NCI-H2171 (cell line): ENCODE measurements around the gene MYLK2.
"Not testable (repeated sequence)": the region's sequence is repeated elsewhere in the genome, so short reads cannot be mapped to it uniquely, and the experiment has no call there.

Experiments used
- DNase-seq: peaks from one replicate; lab custom pipeline; 2025; lab: John Stamatoyannopoulos, UW

Gene MYLK2

DNA sequence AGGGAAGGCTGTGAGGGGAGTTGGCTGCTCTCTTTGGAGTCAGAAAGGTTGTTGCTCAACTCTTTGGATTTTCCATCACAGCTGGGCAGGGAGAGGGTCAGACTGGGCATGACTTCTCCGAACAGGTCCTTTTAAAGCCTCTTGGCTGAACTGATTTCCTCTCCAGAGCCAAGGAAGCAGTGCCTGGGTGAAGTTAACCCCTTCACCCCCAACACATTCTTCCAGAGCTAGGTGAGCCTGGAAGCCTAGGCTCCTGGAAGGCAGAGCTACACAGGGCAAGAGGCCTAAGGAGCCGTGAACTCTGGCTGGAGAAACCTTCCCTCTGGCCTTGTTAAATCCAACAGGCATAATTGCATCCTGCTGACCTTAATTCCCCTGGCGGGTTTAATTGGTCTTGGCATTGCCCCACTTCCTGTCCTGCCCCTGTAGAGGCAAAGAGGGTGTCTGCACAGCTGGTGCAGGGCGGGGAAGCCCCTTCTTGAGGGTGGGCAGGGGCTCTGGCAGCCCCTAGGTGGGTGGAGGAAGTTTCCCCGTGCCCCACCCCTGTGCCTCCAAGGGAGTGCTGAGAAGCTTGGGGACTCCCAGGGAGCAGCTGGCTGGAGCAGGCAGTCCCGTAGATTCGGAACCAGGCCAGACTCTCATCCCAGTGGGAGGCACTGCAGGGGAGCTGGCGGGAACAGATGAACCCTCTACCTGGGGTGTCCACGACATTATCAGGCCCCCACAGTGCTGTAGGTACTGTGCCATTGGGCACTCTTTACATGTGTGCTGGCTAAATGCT, 3.6 kb upstream of the MYLK2 start:
- no peak for DNase-seq

DNA sequence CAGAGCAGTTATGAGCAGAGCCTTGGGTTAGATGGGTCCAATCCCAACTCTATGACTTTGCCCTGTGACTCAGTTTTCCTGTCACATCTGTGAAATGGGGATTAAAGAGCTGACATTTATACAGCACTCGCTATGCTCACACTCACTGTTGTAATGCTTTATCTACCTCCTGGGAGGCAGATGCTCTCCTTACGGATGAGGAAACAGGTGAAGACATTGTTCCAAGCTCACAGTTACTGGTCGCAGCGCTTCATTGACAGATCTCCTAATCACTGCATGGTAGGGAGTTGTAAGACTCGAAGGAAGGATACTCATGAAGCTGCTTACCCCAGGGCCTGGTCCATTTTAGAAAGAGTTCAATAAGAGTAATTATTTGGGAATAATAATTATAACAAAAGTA, 2.9 kb upstream of the MYLK2 start:
- peak; percentile 42 for DNase-seq

DNA sequence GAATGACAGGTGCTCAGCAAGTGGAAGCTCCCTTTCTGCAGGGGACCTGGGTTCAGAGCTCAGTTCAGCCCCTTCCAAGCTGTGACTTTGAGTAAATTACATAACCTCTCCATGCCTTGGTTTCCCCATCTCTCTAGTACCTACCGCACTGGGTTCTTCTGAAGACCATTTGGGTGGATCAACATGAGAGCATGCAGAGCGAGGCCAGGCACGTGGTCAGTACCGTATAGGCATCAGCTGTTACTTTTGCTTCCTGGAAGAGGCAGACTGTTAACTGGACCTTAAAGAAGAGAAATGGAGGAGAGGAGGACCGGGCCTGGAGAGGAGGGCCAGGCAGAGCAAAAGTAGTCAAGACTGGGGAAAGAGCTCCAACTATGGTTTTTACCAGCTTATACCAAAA, 1.7 kb upstream of the MYLK2 start:
- no peak for DNase-seq

DNA sequence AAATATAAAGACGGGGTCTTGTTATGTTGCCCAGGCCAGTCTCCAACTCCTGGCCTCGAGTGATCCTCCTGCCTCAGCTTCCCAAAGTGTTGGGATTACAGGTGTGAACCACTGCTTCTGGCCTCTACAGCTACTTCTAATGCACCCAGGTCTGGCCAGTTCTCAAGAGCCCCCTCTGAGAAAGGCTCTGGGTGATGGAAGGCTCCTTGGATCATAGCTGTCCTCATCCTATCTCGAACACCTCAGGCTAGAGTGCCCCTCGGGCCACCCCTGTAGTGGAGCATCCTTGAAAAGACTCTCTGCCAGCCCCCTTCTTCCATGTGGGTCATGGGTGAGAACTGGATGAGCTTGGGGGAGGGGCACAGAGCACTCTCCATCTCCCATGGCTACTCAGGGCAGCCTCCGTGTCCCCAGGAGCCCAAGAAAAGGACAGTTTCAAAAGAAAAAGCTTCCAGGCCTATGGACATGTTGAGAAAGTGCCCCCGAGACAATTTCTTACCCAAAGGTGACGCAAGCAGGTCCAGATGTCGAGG, 714 bp upstream of the MYLK2 start:
- no peak for DNase-seq

DNA sequence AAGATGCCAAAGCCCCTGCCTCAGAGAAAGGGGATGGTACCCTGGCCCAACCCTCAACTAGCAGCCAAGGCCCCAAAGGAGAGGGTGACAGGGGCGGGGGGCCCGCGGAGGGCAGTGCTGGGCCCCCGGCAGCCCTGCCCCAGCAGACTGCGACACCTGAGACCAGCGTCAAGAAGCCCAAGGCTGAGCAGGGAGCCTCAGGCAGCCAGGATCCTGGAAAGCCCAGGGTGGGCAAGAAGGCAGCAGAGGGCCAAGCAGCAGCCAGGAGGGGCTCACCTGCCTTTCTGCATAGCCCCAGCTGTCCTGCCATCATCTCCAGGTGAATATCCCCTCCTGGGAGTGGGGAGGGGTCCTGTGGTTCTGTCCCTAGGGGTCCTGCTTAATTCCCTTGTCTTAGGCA, 1.1 kb downstream of the MYLK2 start:
- DNase-seq: no peak

DNA sequence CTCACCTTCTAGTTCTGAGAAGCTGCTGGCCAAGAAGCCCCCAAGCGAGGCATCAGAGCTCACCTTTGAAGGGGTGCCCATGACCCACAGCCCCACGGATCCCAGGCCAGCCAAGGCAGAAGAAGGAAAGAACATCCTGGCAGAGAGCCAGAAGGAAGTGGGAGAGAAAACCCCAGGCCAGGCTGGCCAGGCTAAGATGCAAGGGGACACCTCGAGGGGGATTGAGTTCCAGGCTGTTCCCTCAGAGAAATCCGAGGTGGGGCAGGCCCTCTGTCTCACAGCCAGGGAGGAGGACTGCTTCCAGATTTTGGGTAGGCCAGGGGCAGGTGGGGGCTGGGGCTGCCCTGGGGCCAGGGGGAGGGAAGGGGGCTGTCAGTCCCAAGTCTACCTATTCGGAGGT, 2.3 kb downstream of the MYLK2 start:
- DNase-seq: no peak

DNA sequence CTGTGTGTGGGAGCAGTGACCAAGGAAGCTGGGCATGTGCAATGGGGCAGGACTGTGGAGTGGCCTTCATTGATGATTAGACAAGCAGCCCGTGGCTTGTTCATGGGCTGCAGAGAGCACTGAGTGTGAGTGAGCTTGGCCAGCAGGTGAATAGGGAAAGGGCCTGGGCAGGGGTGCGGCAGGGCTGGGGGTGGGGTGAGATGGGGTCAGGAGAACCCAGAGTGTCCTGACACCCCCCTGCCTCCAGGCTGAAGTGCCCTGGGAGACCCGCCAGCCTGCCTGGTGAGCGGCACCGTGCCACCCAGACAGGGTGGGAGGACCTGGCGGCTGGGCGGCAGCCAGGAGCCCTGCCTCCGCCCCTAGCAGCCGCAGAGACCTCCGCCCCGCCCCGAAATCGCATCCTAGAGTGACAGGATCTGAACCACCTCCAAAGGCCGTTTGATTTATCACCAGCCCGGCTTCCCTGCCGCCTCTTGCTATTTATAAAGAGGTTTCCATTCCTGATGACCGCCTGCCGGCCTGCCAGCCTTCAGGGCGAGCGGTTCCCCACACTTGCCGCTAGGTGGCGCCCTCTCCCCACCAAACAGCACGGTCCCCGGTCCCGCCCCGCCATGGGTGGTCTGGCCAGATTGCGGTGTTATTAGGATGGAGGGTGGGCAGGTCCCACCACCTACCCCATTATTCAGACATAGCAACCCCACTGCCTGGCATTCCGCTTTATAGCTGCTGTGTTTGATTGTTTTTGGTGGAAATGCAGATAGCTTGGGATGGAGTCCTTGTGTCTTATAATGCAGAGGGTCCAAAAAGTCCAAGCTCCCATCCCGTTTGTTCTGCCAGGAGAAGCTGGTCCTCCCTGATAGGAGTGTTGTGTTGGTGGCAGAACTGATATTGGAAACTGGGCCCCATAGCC, 3.5 kb downstream of the MYLK2 start:
- peak; percentile 87 for DNase-seq

DNA sequence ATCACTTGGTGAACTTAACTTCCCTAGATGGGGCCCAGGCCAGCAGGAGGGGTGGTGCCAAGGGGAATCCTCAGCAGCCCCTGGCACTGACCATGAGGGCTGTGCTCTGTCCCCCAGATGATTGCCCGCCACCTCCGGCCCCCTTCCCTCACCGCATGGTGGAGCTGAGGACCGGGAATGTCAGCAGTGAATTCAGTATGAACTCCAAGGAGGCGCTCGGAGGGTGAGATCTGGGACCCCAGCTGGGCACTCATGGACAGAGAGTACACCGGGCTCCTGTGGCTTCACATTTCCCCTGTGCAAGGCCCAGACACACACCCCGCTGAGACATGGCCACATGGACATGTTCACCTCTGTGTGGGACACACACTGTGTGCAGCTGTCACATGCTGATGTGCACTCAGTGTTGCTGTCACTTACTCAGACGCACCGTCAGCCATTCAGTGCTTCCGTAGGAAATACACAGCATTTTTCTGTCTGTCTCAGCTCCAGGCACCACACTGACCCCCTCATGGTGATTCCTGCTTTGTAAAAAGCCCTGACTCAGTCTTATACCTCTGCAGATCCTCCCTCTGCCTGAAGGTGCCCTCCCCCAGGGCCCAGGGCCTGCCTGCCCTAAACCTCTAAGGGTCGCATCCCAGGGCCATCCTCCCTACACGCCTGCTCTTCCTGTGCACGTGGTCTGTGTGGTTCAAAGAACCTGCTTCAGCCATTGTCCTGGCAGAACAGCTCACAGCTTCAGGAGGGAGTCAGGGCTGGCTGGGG, 4.4 kb downstream of the MYLK2 start:
- DNase-seq: no peak

DNA sequence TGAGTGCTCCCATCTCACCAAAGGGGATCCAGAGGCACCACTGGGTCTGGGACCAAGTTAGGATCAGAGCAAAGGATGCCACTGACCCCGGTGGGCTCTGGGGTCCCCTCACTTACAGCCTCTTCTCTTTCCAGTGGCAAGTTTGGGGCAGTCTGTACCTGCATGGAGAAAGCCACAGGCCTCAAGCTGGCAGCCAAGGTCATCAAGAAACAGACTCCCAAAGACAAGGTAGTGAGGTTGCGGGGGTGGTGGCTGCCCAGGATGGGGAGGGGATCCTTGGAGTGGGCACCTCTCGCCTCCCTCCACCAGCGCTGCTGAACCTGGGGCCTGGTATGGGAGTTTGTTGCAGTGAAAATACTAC, 4.9 kb downstream of the MYLK2 start:
- no peak for DNase-seq

DNA sequence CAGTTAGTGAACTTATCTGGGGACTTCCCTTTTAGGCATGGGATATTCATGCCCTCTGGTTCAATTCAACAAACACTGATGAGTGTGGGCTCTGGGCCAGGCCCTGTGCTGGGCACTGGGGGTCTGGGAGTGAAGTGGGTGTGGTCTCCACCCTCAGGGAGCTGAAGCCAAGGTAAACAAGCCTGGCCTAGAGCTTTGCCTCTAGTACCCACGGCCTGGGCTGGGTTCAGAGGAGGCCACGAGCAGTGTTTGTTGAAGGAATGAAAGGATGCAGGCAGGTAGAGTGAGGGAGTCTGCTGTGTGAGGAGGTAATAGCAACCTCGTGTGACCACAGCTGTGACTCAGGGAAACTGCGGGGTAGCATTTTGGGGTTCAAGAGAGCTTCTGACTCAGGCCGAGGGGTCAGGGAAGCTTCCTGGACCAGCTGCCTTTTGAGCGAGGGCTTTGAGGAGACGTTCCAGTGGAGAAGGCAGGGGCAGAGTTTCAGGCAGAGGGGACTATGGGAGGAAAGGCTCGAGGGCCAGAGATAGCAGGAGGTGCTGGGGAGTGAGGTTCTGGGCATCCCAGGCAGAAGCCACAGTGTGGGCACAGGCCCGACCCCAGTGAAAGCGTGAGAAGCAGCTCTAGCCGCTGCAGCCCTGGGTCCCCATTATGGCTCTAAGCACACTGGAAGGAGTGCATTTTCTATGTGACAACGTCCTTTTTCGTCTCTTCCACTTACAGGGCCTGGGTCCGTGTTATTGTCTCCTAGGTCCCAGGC, 5.6 kb downstream of the MYLK2 start:
- DNase-seq: no peak

DNA sequence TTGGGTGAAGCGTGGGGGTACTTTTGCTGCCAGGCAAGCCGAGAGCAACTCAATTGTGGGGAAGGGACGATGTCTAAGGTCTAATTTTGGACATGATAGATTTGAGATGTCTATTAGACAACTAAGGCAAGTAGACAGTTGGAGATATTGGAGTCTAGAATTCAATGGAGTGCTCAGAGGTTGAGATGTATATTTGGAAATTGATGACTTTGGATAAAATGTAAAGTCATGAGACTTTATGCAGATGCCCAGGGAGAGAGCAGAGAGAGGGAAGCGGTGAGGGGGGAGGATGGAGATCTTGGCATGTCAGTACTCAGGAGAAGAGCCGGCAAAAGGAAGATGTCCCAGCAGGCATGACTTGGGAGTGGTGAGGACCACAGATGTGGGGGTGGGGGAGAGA, 6.9 kb downstream of the MYLK2 start:
- no peak for DNase-seq

DNA sequence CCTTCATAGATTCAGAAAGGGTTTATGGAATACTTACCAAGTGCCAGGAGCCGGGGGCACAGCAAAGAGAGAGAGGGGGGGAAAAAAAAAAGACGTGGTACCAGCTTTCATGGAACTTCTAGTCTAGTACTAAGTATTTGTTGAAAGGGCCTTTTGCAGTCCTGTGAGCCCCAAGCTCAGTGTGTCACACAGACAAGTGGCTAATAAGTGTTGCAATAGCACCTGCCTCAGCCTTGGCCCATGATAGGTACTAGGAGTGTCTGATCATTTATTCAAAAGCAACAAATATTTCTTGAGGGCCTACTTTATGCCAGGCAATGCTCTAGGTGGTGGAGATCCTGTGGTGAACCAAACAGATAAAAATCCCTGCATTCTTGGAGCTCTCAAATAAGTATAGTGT, 7.9 kb downstream of the MYLK2 start:
- DNase-seq: no peak

DNA sequence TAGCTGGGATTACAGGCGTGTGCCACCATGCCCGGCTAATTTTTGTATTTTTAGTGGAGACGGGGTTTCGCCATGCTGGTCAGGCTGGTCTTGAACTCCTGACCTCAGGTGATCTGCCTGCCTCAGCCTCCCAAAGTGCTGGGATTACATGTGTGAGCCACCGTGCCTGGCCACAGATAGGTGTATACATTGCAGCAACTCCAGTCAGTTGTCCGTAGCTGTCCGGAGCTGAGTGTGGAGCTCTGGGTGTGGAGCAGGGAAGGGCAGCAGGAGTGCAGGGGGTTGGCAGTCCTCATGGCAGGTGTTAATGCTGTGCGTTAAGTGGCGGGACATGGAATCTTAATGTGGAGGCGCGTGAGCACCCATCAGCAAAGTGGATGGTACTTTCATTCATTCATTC, 8.9 kb downstream of the MYLK2 start:
- not testable (repeated sequence) for DNase-seq

DNA sequence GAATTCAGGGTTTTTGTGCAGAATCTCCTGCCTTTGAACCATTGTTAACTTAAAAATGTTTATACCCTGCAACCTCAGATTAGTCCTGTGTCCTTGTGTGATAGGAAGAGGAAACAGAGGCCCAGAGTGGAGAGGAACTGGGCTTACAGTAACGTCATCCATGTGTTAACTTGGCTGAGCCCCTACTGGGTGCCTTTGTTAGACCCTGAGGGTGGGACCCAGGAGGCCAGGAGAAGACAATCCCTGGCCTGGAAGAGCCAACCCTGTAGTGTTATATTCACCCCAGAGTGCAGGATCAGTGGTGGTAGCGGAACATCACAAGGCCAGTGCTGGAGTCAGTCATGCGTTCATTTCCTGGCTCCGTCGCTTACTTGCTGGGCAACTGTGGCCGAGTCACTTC, 10.6 kb downstream of the MYLK2 start:
- DNase-seq: no peak

DNA sequence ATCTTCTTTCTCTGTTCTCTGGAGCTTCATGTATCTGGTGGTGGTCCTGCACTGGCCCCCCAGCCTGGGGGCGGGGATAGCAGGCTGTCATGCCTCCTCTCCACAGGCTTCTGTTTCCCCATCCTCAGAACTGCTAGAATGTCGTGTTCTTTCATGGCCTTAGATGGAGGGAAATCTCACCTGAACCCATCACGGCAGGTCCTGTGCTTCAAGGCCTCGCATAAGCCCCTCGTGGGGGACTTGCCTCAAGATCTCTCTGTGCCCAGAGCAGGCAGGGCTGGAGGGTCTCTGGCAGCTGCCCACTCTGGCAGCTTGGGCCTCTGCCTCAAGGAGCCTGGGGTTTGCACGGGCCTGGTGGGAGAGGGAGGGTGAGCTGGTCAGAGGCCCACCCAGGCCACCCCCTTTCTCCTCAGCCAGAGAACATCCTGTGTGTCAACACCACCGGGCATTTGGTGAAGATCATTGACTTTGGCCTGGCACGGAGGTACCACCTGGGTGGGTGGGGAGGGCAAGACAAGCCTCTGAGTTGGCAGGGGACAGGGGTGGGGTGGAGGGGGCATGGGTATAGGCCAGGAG, 11.3 kb downstream of the MYLK2 start:
- DNase-seq: no peak

DNA sequence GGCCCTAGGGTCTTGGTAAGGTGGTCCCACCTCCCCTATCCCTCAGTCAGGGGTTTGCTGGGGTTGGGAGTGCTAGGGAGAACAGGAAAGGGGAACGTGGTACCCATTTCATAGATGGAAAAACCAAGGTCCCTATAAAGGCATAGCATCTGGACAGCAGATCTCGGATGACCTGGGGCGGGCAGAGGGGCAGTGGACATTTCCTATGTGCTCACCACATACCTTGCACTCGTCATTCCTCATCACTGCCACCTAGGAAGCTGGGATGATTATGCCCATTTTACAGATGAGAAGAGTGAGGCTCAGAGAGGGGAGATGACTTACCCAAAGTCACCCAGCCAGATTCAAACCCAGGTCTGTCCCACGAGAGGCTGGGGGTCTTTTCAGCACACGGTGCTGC, 12.1 kb downstream of the MYLK2 start:
- DNase-seq: no peak

DNA sequence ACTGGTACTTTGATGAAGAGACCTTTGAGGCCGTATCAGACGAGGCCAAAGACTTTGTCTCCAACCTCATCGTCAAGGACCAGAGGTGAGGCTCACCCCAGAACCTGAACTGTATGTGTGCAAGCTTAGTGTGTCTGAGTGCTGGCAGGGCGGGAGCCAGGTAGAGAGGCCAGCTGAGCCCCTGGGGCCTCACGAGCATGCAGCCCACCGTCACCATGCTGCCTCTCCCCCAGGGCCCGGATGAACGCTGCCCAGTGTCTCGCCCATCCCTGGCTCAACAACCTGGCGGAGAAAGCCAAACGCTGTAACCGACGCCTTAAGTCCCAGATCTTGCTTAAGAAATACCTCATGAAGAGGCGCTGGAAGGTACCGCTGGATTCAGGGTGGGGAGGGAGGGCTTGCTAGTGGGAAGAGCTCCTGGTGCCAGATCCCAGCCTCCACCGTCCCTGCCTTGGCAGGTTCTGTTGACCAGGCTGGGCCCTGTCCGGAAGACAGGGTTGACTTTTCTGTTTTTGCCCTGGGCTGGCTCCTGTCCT, 12.7 kb downstream of the MYLK2 start:
- DNase-seq: no peak

DNA sequence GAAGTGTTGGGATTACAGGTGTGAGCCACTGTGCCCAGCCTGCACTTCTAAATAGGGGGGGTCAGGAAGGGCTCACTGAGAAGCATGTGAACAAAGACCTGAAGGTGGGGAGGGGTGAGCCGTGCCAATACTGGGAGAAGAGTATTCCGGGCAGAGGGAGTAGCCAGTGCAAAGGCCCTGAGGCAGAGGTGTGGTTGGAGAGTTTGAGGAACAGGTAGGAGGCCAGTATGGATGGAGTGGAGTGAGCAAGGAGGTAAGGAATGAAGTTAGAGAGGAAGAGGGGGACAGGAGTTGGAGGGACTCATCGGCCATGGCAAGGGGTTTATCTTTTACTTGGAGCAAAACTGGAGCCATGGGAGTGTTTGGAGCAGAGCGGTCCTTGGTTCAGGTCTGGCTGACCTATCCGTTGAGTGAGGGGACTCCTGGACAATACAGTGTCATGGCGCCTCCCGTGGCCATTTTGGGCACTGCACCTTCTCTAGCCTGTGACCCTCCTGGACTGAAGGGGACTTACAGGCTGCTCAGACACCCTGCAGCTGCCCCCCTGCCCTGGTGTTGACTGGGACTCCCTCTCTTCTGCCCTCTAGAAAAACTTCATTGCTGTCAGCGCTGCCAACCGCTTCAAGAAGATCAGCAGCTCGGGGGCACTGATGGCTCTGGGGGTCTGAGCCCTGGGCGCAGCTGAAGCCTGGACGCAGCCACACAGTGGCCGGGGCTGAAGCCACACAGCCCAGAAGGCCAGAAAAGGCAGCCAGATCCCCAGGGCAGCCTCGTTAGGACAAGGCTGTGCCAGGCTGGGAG, 14.2 kb downstream of the MYLK2 start:
- no peak for DNase-seq

DNA sequence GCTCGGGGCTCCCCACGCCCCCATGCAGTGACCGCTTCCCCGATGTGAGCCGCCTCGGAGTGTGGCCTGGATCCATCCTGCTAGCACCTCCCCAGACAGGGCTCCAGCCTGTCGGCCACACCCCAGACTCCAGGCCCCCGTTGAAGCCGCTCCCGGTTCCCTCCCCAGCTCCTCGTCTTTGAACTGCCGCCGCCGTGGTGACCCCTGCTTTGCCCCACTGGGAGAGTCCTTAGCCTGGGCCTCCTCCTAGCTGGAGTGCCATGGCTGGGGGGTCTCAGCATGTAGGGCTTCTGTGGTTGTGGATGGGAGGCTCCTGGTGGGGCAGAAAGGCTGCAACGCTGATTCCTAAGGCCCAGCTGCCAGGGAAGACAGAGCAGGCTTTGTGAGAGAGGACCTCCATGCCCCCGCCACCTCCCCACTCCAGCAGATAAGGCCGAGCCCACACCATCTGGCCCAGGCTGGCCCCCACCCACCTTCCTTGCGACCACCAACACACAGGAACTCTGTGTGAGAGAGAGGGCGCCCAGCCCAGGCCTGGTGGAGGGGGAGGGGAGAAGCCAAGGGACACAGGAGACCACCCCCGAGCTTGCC, 14.9 kb downstream of the MYLK2 start:
- DNase-seq: no peak

DNA sequence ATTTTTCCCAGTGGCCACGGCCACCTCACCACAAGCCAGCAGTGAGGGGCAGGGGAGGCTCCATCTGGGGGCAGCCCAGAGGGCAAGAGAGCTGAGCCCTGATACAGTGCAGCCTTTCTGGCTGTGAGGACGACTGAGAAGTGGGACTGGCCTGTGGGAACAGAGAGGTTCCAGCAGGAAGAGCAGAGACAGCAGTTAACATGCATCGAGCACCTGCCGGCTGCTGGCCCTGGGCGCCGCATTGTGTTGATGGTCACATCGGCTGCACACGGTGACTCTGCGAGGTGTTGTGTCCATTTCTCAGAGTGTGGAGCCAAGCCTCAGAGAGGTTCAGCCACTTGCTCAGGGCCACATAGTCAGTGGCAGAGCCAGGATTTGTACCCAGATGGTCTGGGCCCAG, 16.4 kb downstream of the MYLK2 start:
- DNase-seq: no peak
